ENCODE data around the gene TDRD10. TPM values are rescaled to one million over a fixed set of nuclear protein-coding genes. Genes with fewer than 3 reads are reported as not detected.

Gene TDRD10
- total RNA-seq, 4 donors from 2014 or later = 0.57 to 1.5 (median 0.83) TPM; not detected in 1

DNA sequence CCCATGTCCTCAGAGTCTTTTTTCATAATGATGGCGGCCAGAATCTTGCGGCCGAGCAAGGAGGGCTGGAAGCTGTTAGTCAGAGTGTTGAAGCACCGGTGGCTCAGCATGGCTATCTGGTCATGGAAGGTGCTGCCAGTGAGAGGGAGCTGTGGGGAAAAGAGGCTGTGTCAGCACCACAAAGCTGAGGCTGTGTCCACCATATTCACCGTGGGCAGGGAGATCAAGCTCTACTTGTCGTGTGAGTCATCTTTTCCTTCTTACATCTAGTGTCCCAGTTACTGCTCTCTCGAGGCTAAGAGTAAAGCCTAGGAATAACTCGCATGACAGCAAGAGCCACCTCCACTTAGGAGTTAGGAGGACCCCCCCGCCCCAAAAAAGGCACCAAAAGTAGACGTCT, 87.8 kb downstream of the TDRD10 start:
- TF ChIP-seq, protein P1, sequence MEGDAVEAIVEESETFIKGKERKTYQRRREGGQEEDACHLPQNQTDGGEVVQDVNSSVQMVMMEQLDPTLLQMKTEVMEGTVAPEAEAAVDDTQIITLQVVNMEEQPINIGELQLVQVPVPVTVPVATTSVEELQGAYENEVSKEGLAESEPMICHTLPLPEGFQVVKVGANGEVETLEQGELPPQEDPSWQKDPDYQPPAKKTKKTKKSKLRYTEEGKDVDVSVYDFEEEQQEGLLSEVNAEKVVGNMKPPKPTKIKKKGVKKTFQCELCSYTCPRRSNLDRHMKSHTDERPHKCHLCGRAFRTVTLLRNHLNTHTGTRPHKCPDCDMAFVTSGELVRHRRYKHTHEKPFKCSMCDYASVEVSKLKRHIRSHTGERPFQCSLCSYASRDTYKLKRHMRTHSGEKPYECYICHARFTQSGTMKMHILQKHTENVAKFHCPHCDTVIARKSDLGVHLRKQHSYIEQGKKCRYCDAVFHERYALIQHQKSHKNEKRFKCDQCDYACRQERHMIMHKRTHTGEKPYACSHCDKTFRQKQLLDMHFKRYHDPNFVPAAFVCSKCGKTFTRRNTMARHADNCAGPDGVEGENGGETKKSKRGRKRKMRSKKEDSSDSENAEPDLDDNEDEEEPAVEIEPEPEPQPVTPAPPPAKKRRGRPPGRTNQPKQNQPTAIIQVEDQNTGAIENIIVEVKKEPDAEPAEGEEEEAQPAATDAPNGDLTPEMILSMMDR (IDR thresholded peaks at IDR 0.05) = no peak
- no peak for TF ChIP-seq POLR2A (IDR thresholded peaks at IDR 0.05)
- WGBS, 2 donors = 73 to 74% methylated on average over 10 of the region's 10 CpGs
- no peak for DNase-seq (ENCODE audit: low spot score in 2 of 2)
- intact Hi-C loops (cut with DNase I; ENCODE audit: low total_unique reads) = no loop called here
- H3K4me3 ChIP-seq (ENCODE audit: low read depth, poor library complexity, severe bottlenecking) = no peak overlapping the region

DNA sequence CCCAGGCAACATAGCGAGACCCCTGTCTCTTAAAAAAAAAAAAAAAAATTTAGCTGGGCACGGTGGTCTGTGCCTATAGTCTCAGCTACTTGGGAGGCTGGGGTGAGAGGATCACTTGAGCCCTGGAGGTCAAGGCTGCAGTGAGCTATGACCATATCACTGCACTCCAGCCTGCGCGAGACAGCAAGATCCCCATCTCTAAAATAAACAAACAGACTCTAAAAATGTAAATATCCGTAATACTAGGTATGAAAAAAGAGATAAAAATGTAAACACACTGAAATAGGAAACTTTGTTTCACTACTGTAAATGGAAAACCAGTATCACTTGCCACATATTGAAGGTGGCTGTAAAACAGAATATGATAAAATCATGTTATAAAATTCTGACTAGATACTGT, 88.7 kb downstream of the TDRD10 start:
- intact Hi-C loops (cut with DNase I; ENCODE audit: low total_unique reads) = no loop called here
- no peak for TF ChIP-seq POLR2A (IDR thresholded peaks at IDR 0.05)
- TF ChIP-seq, protein P1 (IDR thresholded peaks at IDR 0.05) = no peak
- H3K4me3 ChIP-seq (ENCODE audit: low read depth, poor library complexity, severe bottlenecking) = no peak overlapping the region
- WGBS, 2 donors = 89 to 96% methylated on average over 5 of the region's 5 CpGs
- no peak for DNase-seq (ENCODE audit: low spot score in 2 of 2)

DNA sequence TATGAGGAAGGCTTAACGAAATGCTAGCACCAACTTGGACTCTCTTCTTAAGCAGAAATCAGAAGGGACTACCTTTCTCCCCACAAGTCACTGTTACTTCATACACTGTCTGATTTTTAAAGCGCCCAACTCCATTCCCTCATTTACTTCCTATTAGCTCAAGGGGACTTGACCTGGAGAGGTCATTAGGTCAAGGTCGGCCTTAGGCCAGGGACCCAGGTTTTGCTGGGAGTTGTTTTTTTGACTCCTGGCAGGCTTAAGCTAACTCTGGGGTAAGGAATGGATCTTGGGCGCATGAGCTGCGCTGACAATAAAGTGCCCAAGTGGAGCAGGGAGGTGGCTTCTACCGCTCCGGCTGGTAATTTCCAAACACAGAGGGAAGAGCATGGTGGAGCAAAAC, 89.2 kb downstream of the TDRD10 start:
- no peak for DNase-seq (ENCODE audit: low spot score in 2 of 2)
- TF ChIP-seq, protein P1 (IDR thresholded peaks at IDR 0.05) = no peak
- no peak for TF ChIP-seq POLR2A (IDR thresholded peaks at IDR 0.05)
- intact Hi-C loops (cut with DNase I; ENCODE audit: low total_unique reads) = no loop called here
- H3K4me3 ChIP-seq (ENCODE audit: low read depth, poor library complexity, severe bottlenecking) = no peak overlapping the region
- WGBS, 2 donors = 91 to 96% methylated on average over 7 of the region's 7 CpGs

DNA sequence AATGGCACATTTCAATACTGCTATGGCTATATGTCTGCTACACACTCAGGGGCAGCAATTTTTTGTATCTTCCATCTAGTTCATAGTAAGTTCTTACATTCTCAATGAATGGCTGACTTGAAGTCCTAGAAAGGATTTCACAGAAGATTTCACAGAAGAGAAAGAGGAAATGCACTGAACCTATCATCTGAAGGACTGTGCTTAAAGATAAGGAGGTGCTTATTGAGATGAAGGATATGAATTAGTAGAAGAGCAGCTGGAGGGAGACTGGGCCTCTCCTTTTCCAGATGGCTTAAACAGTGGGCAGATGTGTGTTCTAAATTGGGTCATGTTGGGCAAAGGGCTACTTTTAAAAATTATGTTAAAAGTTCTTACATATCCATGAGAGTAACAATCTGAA, 91.4 kb downstream of the TDRD10 start:
- no peak for DNase-seq (ENCODE audit: low spot score in 2 of 2)
- no peak for TF ChIP-seq POLR2A (IDR thresholded peaks at IDR 0.05)
- TF ChIP-seq, protein P1 (IDR thresholded peaks at IDR 0.05) = no peak
- intact Hi-C loops (cut with DNase I; ENCODE audit: low total_unique reads) = no loop called here
- no peak overlapping the region for H3K4me3 ChIP-seq (ENCODE audit: low read depth, poor library complexity, severe bottlenecking)

DNA sequence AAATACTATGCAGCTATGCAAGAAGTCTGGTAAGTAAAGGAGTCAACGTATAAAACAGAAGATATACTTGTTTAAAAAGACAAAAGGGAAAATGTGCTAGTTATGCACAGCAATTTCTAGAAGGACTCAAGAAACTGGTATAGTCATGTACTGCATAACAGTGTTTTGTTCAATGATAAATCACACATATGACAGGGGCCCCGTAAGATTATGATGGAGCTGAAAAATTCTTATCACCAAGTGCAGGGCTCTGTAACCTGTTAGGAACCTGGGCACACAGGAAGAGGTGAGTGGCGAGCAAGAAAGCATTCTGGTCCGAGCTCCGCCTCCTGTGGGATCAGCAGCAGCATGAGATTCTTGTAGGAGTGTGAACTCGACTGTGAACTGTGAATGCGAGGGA, 92.8 kb downstream of the TDRD10 start:
- DNase-seq (ENCODE audit: low spot score in 2 of 2) = no peak
- intact Hi-C loops (cut with DNase I; ENCODE audit: low total_unique reads) = no loop called here
- 88% methylated on average over 7 of the region's 7 CpGs for WGBS, 2 donors
- no peak for TF ChIP-seq POLR2A (IDR thresholded peaks at IDR 0.05)
- TF ChIP-seq, protein P1 (IDR thresholded peaks at IDR 0.05) = no peak
- H3K4me3 ChIP-seq (ENCODE audit: low read depth, poor library complexity, severe bottlenecking) = no peak overlapping the region

DNA sequence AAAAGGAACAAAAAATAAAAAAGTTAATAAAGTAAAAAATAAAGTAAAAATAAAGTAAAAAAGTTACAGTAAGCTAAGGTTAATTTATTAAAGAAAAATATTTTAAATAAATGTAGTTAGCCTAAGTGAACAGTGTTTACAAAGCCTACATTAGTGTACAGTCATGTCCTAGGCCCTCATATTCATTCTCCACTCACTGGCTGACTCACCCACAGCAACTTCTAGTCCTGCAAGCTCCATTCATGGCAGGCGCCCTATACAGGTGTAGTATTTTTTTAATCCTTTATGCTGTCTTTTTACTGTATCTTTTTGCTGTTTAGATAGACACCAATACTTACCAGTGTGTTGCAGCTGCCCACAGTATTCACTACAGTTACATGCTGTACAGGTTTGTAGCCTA, 93.6 kb downstream of the TDRD10 start:
- no peak for DNase-seq (ENCODE audit: low spot score in 2 of 2)
- TF ChIP-seq POLR2A (IDR thresholded peaks at IDR 0.05) = no peak
- TF ChIP-seq, protein P1 (IDR thresholded peaks at IDR 0.05) = no peak
- intact Hi-C loops (cut with DNase I; ENCODE audit: low total_unique reads) = no loop called here
- WGBS, 2 donors = 86 to 87% methylated on average over 1 of the region's 1 CpG
- no peak overlapping the region for H3K4me3 ChIP-seq (ENCODE audit: low read depth, poor library complexity, severe bottlenecking)

Data from lower leg skin (tissue), 4 donors.